Myocyte (in vitro differentiated cells): ENCODE measurements around the gene NFIL3. TPM values are rescaled to one million over a fixed set of nuclear protein-coding genes. Genes with fewer than 3 reads are reported as not detected.
"Not testable (repeated sequence)": the region's sequence is repeated elsewhere in the genome, so short reads cannot be mapped to it uniquely, and the experiment has no call there.

ENCODE experiments used
- DNase-seq: peaks from one replicate; pipeline ENCODE4 v3.0.0-alpha.2; 2012; ENCODE audit warnings: low read depth
- polyA plus RNA-seq: library from polyadenylated mRNA; unstranded; fragments of >200 nt; gene quantifications from one replicate; pipeline ENCODE4 v1.2.1, GENCODE V29; 2012; ENCODE audit warnings: missing spikeins
- total RNA-seq: library from RNA; depleted of rRNA; stranded (reverse); fragments of >200 nt; gene quantifications from 2 replicates; pipeline ENCODE4 v1.2.3, GENCODE V29; 2014

The NFIL3 gene
- 3.2 and 11.4 TPM in 2 replicates for total RNA-seq
- 11.0 TPM for polyA plus RNA-seq

- DNase-seq, result peak; percentile 83
Measured at GRCh38 chr9:91423785-91424402, at the start of gene NFIL3. Gene NFIL3 (minus strand): TSS chr9:91423832. CDS start chr9:91410734, 13,098 bp downstream.

- DNase-seq, result not testable (repeated sequence)
Measured at GRCh38 chr9:91471524-91471923, 47.9 kb upstream of the NFIL3 start.

GRCh38 chr9:91465420-91465819 is 41.8 kb upstream of the NFIL3 start:
- DNase-seq, result no peak

- no peak for DNase-seq
Measured at GRCh38 chr9:91458906-91459305, 35.3 kb upstream of the NFIL3 start.

- DNase-seq, result no peak
Measured at GRCh38 chr9:91452844-91453243, 29.2 kb upstream of the NFIL3 start.

GRCh38 chr9:91451431-91452270 is 28.0 kb upstream of the NFIL3 start:
- DNase-seq, result no peak

GRCh38 chr9:91445135-91445534 is 21.5 kb upstream of the NFIL3 start:
- no peak for DNase-seq

- no peak for DNase-seq
Measured at GRCh38 chr9:91443994-91444392, 20.4 kb upstream of the NFIL3 start.

- no peak for DNase-seq
Measured at GRCh38 chr9:91443321-91443993, 19.8 kb upstream of the NFIL3 start.

GRCh38 chr9:91436841-91437240 is 13.2 kb upstream of the NFIL3 start:
- no peak for DNase-seq

GRCh38 chr9:91433180-91433579 is 9.5 kb upstream of the NFIL3 start:
- peak; percentile 89 for DNase-seq

GRCh38 chr9:91431485-91431884 is 7.9 kb upstream of the NFIL3 start:
- DNase-seq, result peak; percentile 40

GRCh38 chr9:91429501-91429900 is 5.9 kb upstream of the NFIL3 start:
- no peak for DNase-seq

- no peak for DNase-seq
Measured at GRCh38 chr9:91428927-91429351, 5.3 kb upstream of the NFIL3 start.

- no peak for DNase-seq
Measured at GRCh38 chr9:91428436-91428835, 4.8 kb upstream of the NFIL3 start.

GRCh38 chr9:91427873-91428272 is 4.2 kb upstream of the NFIL3 start:
- DNase-seq, result peak; percentile 14

GRCh38 chr9:91426123-91426745 is 2.6 kb upstream of the NFIL3 start:
- DNase-seq, result peak; percentile 58

GRCh38 chr9:91425271-91425670 is 1.6 kb upstream of the NFIL3 start:
- DNase-seq, result no peak

GRCh38 chr9:91424403-91425176 is 958 bp upstream of the NFIL3 start:
- peak; percentile 71 for DNase-seq

- peak; percentile 65 for DNase-seq
Measured at GRCh38 chr9:91422758-91423711, 597 bp downstream of the NFIL3 start.
